Measurements from ENCODE around the gene UBE2A. TPM values are rescaled to one million over a fixed set of nuclear protein-coding genes. Genes with fewer than 3 reads are reported as not detected.

Gene UBE2A
- total and polyA plus RNA-seq, 7 donors, result 52.0 to 101 (median 62.1) TPM

- ATAC-seq (no peak), DNase-seq (no peak)
- intact Hi-C loops (cut with DNase I), result no loop called here
- TF ChIP-seq CTCF (IDR thresholded peaks at IDR 0.05), result no peak
- no peaks in the 10 kb centered on the region for H3K4me1 ChIP-seq
- H3K27me3 ChIP-seq (ENCODE audit: insufficient read depth in 3 of 3, low read length in 2 of 3), result no peaks in the 10 kb centered on the region
- 67 to 76% (median 76%) methylated on average over 4 of the region's 4 CpGs for WGBS, 3 donors
- peaks cover 0 to 37% of the 10 kb centered on the region in 2 donors for H3K36me3 ChIP-seq (ENCODE audit: insufficient read depth in 1 of 2, low read depth in 1 of 2)
- no peaks in the 10 kb centered on the region for H3K9me3 ChIP-seq
- H3K27ac ChIP-seq, result no peak overlapping the region
- H3K4me3 ChIP-seq, result no peak overlapping the region
These were observed 33.2 kb upstream of the UBE2A start for GRCh38 chrX:119541188-119541587.

GRCh38 chrX:119549327-119550016 lies 24.9 kb upstream of the UBE2A start:
- no peak overlapping the region for H3K4me3 ChIP-seq
- no peak for TF ChIP-seq CTCF (IDR thresholded peaks at IDR 0.05)
- no peaks in the 10 kb centered on the region for H3K9me3 ChIP-seq
- H3K27ac ChIP-seq, result no peak overlapping the region
- no peak for DNase-seq
- intact Hi-C loops (cut with DNase I), result no loop called here
- H3K4me1 ChIP-seq, result no peaks in the 10 kb centered on the region
- H3K27me3 ChIP-seq (ENCODE audit: insufficient read depth in 3 of 3, low read length in 2 of 3), result no peaks in the 10 kb centered on the region
- no peak for ATAC-seq
- peaks cover 0 to 9% of the 10 kb centered on the region in 2 donors for H3K36me3 ChIP-seq (ENCODE audit: insufficient read depth in 1 of 2, low read depth in 1 of 2)
- 54 to 60% (median 60%) methylated on average over 7 of the region's 7 CpGs for WGBS, 3 donors

- Histone ChIP-seq H3K9me3 (no peaks in the 10 kb centered on the region), H3K4me1 (no peaks in the 10 kb centered on the region), H3K27ac (no peak overlapping the region), H3K27me3 (ENCODE audit: insufficient read depth in 3 of 3, low read length in 2 of 3) (no peaks in the 10 kb centered on the region), H3K4me3 (no peak overlapping the region), H3K36me3 (ENCODE audit: insufficient read depth in 1 of 2, low read depth in 1 of 2) (peaks cover 0 to 13% of the 10 kb centered on the region in 2 donors)
- no peak for ATAC-seq
- no peak for TF ChIP-seq CTCF (IDR thresholded peaks at IDR 0.05)
- no peak for DNase-seq
- WGBS, 3 donors, result 73 to 97% (median 97%) methylated on average over 3 of the region's 3 CpGs
- intact Hi-C loops (cut with DNase I), result no loop called here
These were observed 21.9 kb upstream of the UBE2A start for GRCh38 chrX:119552508-119552907.

GRCh38 chrX:119565107-119565663 lies 9.2 kb upstream of the UBE2A start, which contains the start of gene STEEP1:
Gene STEEP1, minus strand, starts transcription at chrX:119565409. Its CDS starts 54 bp downstream, at chrX:119565355.
- Histone ChIP-seq H3K4me1 (no peaks in the 10 kb centered on the region), H3K9me3 (no peaks in the 10 kb centered on the region), H3K27me3 (ENCODE audit: insufficient read depth in 3 of 3, low read length in 2 of 3) (no peaks in the 10 kb centered on the region), H3K27ac (peak within 1 kb of the TSS; percentile 79), H3K36me3 (ENCODE audit: insufficient read depth in 1 of 2, low read depth in 1 of 2) (no peaks in the 10 kb centered on the region), H3K4me3 (peak within 1 kb of the TSS; percentile 73)
- DNase-seq (peak; percentile 88 to 94), ATAC-seq (peak; percentile 93 to 99 (median 98))
- intact Hi-C loops (cut with DNase I), result no loop called here
- WGBS, 3 donors, result 1 to 25% (median 2%) methylated on average over 25 to 27 of the region's 27 CpGs
- TF ChIP-seq CTCF (IDR thresholded peaks at IDR 0.05), result no peak
